H1 (cell line): ENCODE results near the gene RPRD2. TPM values are rescaled to one million over a fixed set of nuclear protein-coding genes. Genes with fewer than 3 reads are reported as not detected.

ENCODE experiments used
- CTCF ChIA-PET: fragments of 300-600 bp; sonication (Branson Sonifier 250); formaldehyde crosslinking; loops from one replicate; lab custom pipeline; 2021; ENCODE audit not compliant: partially characterized antibody; lab: Charles Lee
- POLR2A ChIA-PET: fragments of 300-600 bp; sonication (Branson Sonifier 250); formaldehyde crosslinking; loops from one replicate; lab custom pipeline; 2021; ENCODE audit warnings: inconsistent platforms; ENCODE audit not compliant: partially characterized antibody; lab: Charles Lee
- DNase-seq, 2 experiments: peaks; one replicate each; pipeline versions ENCODE4 v3.0.0 to v3.0.0-alpha.2; 2010 to 2022; ENCODE audit warnings: low spot score in 2 of 2, low read depth in 1 of 2, mixed read lengths in 1 of 2
- FAIRE-seq: peaks from 2 replicates; lab custom pipeline; 2011; peaks lifted over from hg19 to GRCh38; lab: Jason Lieb, UNC
- H2AFZ ChIP-seq: 2 replicates; pipeline ENCODE4 v1.8.1; 2012; ENCODE audit warnings: low read length, inconsistent platforms
- H2AK5ac ChIP-seq: 2 replicates; pipeline ENCODE4 v1.6.1; 2013; ENCODE audit warnings: low read depth, low read length
- H2BK120ac ChIP-seq: replicated peaks from 2 replicates; pipeline ENCODE3; 2013; ENCODE audit warnings: low read depth, low read length, inconsistent platforms
- H2BK12ac ChIP-seq: 2 replicates; pipeline ENCODE4 v1.6.1; 2013; ENCODE audit warnings: low read depth, low read length
- H2BK15ac ChIP-seq: 2 replicates; pipeline ENCODE4 v1.6.1; 2013; ENCODE audit warnings: low read length
- H2BK20ac ChIP-seq: 2 replicates; pipeline ENCODE4 v1.6.1; 2013; ENCODE audit warnings: low read length
- H2BK5ac ChIP-seq: 2 replicates; pipeline ENCODE4 v1.6.1; 2013; ENCODE audit warnings: low read depth, low read length
- H3K14ac ChIP-seq: 2 replicates; pipeline ENCODE4 v1.6.1; 2013; ENCODE audit warnings: inconsistent platforms; ENCODE audit not compliant: insufficient read length
- H3K18ac ChIP-seq: 2 replicates; pipeline ENCODE4 v1.6.1; 2013; ENCODE audit warnings: low read length; ENCODE audit errors: extremely low read depth
- H3K23ac ChIP-seq: 2 replicates; pipeline ENCODE4 v1.6.1; 2013; ENCODE audit warnings: inconsistent platforms; ENCODE audit not compliant: insufficient read length
- H3K23me2 ChIP-seq: 2 replicates; pipeline ENCODE4 v1.6.1; 2013; ENCODE audit warnings: low read depth, low read length
- H3K27ac ChIP-seq: 2 replicates; pipeline ENCODE4 v1.6.1; 2011; ENCODE audit warnings: low read depth, low read length, inconsistent platforms
- H3K27me3 ChIP-seq, 4 experiments: replicated peaks in 1 of 4; 1 replicate in 1 of 4; 2 replicates in 3 of 4; pipeline versions ENCODE4 v1.6.1 to v1.8.1; 2011 to 2013; ENCODE audit warnings: low read length in 3 of 4, mild to moderate bottlenecking in 3 of 4, inconsistent platforms in 2 of 4, mixed read lengths in 2 of 4, moderate library complexity in 1 of 4; ENCODE audit not compliant: control insufficient read depth in 3 of 4, insufficient read depth in 3 of 4; ENCODE audit errors: extremely low read depth in 1 of 4
- H3K36me3 ChIP-seq, 4 experiments: 2 replicates each; pipeline versions ENCODE4 v1.6.1 to v1.8.1; 2011 to 2013; ENCODE audit warnings: mild to moderate bottlenecking in 4 of 4, low read length in 3 of 4, moderate library complexity in 2 of 4, control low read depth in 1 of 4, inconsistent platforms in 1 of 4; ENCODE audit not compliant: insufficient read depth in 4 of 4, control insufficient read depth in 2 of 4
- H3K4ac ChIP-seq: replicated peaks from 2 replicates; pipeline ENCODE3; 2013; ENCODE audit warnings: low read length, low read depth, mixed read lengths, inconsistent platforms; ENCODE audit not compliant: insufficient read length
- H3K4me1 ChIP-seq, 4 experiments: replicated peaks in 1 of 4; 1 replicate in 1 of 4; 2 replicates in 3 of 4; pipeline versions ENCODE4 v1.6.1 to v1.8.1; 2011 to 2013; ENCODE audit warnings: low read length in 3 of 4, inconsistent platforms in 2 of 4, mixed read lengths in 1 of 4; ENCODE audit not compliant: insufficient read depth in 4 of 4, control insufficient read depth in 3 of 4
- H3K4me2 ChIP-seq, 2 experiments: 2 replicates each; pipeline versions ENCODE4 v1.6.1 to v1.8.1; 2011 to 2013; ENCODE audit warnings: low read depth in 2 of 2, low read length in 2 of 2, control low read depth in 1 of 2, inconsistent platforms in 1 of 2, mild to moderate bottlenecking in 1 of 2; ENCODE audit not compliant: insufficient read depth in 1 of 2
- H3K4me3 ChIP-seq, 4 experiments: fragments of 200-600, 300-600 bp in 1 of 4; sonication (generic), shearing (Covaris generic), sonication (Bioruptor Twin) in 1 of 4; 2 replicates each; pipeline versions ENCODE4 v1.5.1 to v1.8.1; 2011 to 2016; ENCODE audit warnings: low read length in 4 of 4, low read depth in 3 of 4, control low read depth in 2 of 4, inconsistent platforms in 2 of 4, mild to moderate bottlenecking in 2 of 4, mixed read lengths in 1 of 4, moderate library complexity in 1 of 4; ENCODE audit not compliant: insufficient read depth in 2 of 4; ENCODE audit errors: extremely low read depth in 1 of 4
- H3K56ac ChIP-seq: replicated peaks from 2 replicates; pipeline ENCODE3; 2013; ENCODE audit warnings: low read depth, mild to moderate bottlenecking, mixed read lengths, low read length, inconsistent platforms; ENCODE audit not compliant: insufficient read length
- H3K79me1 ChIP-seq: 2 replicates; pipeline ENCODE4 v1.6.1; 2013; ENCODE audit warnings: low read depth, low read length, control low read depth
- H3K79me2 ChIP-seq, 2 experiments: 2 replicates each; pipeline versions ENCODE4 v1.6.1 to v1.8.1; 2012 to 2013; ENCODE audit warnings: low read length in 2 of 2, mild to moderate bottlenecking in 2 of 2, inconsistent platforms in 1 of 2; ENCODE audit not compliant: insufficient read depth in 2 of 2, control insufficient read depth in 1 of 2
- H3K9ac ChIP-seq, 4 experiments: replicated peaks in 1 of 4; 1 replicate in 1 of 4; 2 replicates in 3 of 4; pipeline versions ENCODE4 v1.6.1 to v1.8.1; 2011 to 2013; ENCODE audit warnings: low read depth in 3 of 4, low read length in 3 of 4, control low read depth in 2 of 4, mild to moderate bottlenecking in 2 of 4, moderate library complexity in 2 of 4, inconsistent platforms in 1 of 4; ENCODE audit errors: extremely low read depth in 1 of 4
- H3K9me3 ChIP-seq, 2 experiments: 2 replicates each; pipeline versions ENCODE4 v1.6.1 to v1.8.1; 2012 to 2013; ENCODE audit warnings: mild to moderate bottlenecking in 2 of 2, moderate library complexity in 2 of 2, control low read depth in 1 of 2, inconsistent platforms in 1 of 2, low read depth in 1 of 2, low read length in 1 of 2, mixed read lengths in 1 of 2; ENCODE audit not compliant: insufficient read depth in 2 of 2
- H4K20me1 ChIP-seq, 2 experiments: replicated peaks in 1 of 2; 2 replicates each; pipeline versions ENCODE3 to v1.8.1; 2011 to 2013; ENCODE audit warnings: inconsistent platforms in 2 of 2, low read length in 2 of 2, mild to moderate bottlenecking in 1 of 2; ENCODE audit not compliant: insufficient read depth in 2 of 2, control insufficient read depth in 1 of 2
- H4K5ac ChIP-seq: 2 replicates; pipeline ENCODE4 v1.6.1; 2013; ENCODE audit warnings: low read length, low read depth, mixed read lengths, inconsistent platforms; ENCODE audit not compliant: insufficient read length
- H4K8ac ChIP-seq: 2 replicates; pipeline ENCODE4 v1.8.0; 2013; ENCODE audit warnings: mild to moderate bottlenecking, moderate library complexity, low read length, inconsistent platforms; ENCODE audit not compliant: insufficient read depth; ENCODE audit errors: extremely low read depth
- H4K91ac ChIP-seq: replicated peaks from 2 replicates; pipeline ENCODE3; 2013; ENCODE audit warnings: low read length, mixed read lengths, inconsistent platforms; ENCODE audit not compliant: insufficient read length
- ASH2L ChIP-seq: fragments of 200-600, 300-600 bp; sonication (generic); IDR thresholded peaks from one replicate; pipeline ENCODE4 v1.7.1; 2017; ENCODE audit warnings: low read length
- BACH1 ChIP-seq: IDR thresholded peaks from 2 replicates; pipeline ENCODE4 v1.6.1; 2012; ENCODE audit warnings: low read length, improper control_type of control experiment
- CBX8 ChIP-seq: fragments of 300-800, 300-1000 bp; sonication (generic); IDR thresholded peaks from 2 replicates; pipeline ENCODE4 v1.7.1; 2016; ENCODE audit warnings: low read depth, low read length, borderline replicate concordance
- CEBPB ChIP-seq: IDR thresholded peaks from 2 replicates; pipeline ENCODE4 v1.6.1; 2012; ENCODE audit warnings: low read depth, low read length
- CHD2 ChIP-seq: IDR thresholded peaks from 2 replicates; pipeline ENCODE4 v1.6.1; 2012; ENCODE audit warnings: low read length, improper control_type of control experiment
- CREB1 ChIP-seq: IDR thresholded peaks from 2 replicates; pipeline ENCODE4 v1.6.1; 2012; ENCODE audit warnings: inconsistent platforms
- EZH2 ChIP-seq: fragments of 200-600 bp; sonication (generic); IDR thresholded peaks from 2 replicates; pipeline ENCODE4 v1.7.1; 2012; ENCODE audit warnings: low read depth, mild to moderate bottlenecking, moderate library complexity, low read length, inconsistent platforms; ENCODE audit not compliant: severe bottlenecking
- FOSL1 ChIP-seq: IDR thresholded peaks from 2 replicates; pipeline ENCODE4 v1.6.1; 2011; ENCODE audit warnings: mild to moderate bottlenecking, low read depth, low read length, moderate library complexity; ENCODE audit not compliant: insufficient read depth
- HDAC6 ChIP-seq: IDR thresholded peaks from one replicate; pipeline ENCODE4 v1.7.1; 2012; ENCODE audit warnings: low read depth, mild to moderate bottlenecking, inconsistent platforms, low read length, moderate library complexity
- KDM5A ChIP-seq: fragments of 200-600 bp; IDR thresholded peaks from 2 replicates; pipeline ENCODE4 v1.7.1; 2012; ENCODE audit warnings: mild to moderate bottlenecking, low read length, inconsistent platforms, mixed read lengths
- POLR2AphosphoS5 ChIP-seq: IDR thresholded peaks from 2 replicates; pipeline ENCODE4 v1.6.1; 2011; ENCODE audit warnings: low read depth, low read length
- RBBP5 ChIP-seq: IDR thresholded peaks from 2 replicates; pipeline ENCODE4 v1.7.1; 2012; ENCODE audit warnings: low read depth, mild to moderate bottlenecking, inconsistent platforms, low read length, moderate library complexity, borderline replicate concordance
- SAP30 ChIP-seq: fragments of 300-600 bp; sonication (generic); IDR thresholded peaks from 2 replicates; pipeline ENCODE4 v1.7.1; 2012; ENCODE audit warnings: low read length, moderate library complexity, mild to moderate bottlenecking, inconsistent platforms; ENCODE audit not compliant: insufficient read depth, insufficient replicate concordance
- WGBS, 2 experiments: shearing (Covaris generic) in 1 of 2; methylation state at CpG; one replicate each; pipeline versions ENCODE4 v1.1.6 to v1.1.7; 2013 to 2015; ENCODE audit warnings: low lambda C conversion rate in 2 of 2, mixed read lengths in 2 of 2, inconsistent platforms in 1 of 2, low coverage in 1 of 2, missing lambda C conversion rate in 1 of 2; ENCODE audit not compliant: insufficient replicate concordance in 2 of 2, insufficient coverage in 1 of 2, insufficient read length in 1 of 2; ENCODE audit errors: extremely low coverage in 1 of 2, missing lambda C conversion rate in 1 of 2; 5-methylcytosine and 5-hydroxymethylcytosine counted together
- polyA plus RNA-seq, 7 experiments: library from polyadenylated mRNA; depleted of rRNA in 3 of 7; stranded (reverse) in 5 of 7; unstranded in 2 of 7; fragments of >200 nt in 5 of 7; fragments of 200-250 nt in 2 of 7; gene quantifications; 1 replicate in 5 of 7; 2 replicates in 1 of 7; 4 replicates in 1 of 7; pipeline versions ENCODE4 v1.2.1 to v1.2.3, GENCODE V29; 2011 to 2013; ENCODE audit warnings: missing spikeins in 2 of 7, mixed read lengths in 2 of 7
- total RNA-seq: library from RNA; stranded (reverse); fragmentation: NEBNext Ultra II Directional; extraction: Animal tissue kit (Norgen Biotek cat#: 25700); gene quantifications from 2 replicates; pipeline ENCODE4 v1.2.1, GENCODE V29; 2021
- TF ChIP-seq, protein P1 (sequence below): IDR thresholded peaks from 2 replicates; pipeline ENCODE4 v1.6.1; 2011; ENCODE audit warnings: low read length, improper control_type of control experiment

RPRD2 gene
- total and polyA plus RNA-seq, 2 of the 8 experiments (the other 6 are each of a cell fraction or from before 2014, with no cell fraction given), result 14.4 to 32.4 TPM

- H2BK20ac ChIP-seq, result no peak overlapping the region
- no peak overlapping the region for H3K4me3 ChIP-seq
- no peak overlapping the region for H3K56ac ChIP-seq
- H3K23ac ChIP-seq, result no peak overlapping the region
- no peak overlapping the region for H4K91ac ChIP-seq
- H3K4me1 ChIP-seq, result no peaks in the 10 kb centered on the region
- no peak overlapping the region for H2AK5ac ChIP-seq
- no peak overlapping the region for H2BK5ac ChIP-seq
- no peak overlapping the region for H2BK12ac ChIP-seq
- no peak overlapping the region for H4K8ac ChIP-seq
- no peak overlapping the region for H2AFZ ChIP-seq
- peaks cover 1% of the 10 kb centered on the region; the same call in 1 of the 2 replicates for H3K79me1 ChIP-seq
- DNase-seq, result no peak
- FAIRE-seq, result no peak
- no peak overlapping the region for H3K14ac ChIP-seq
- H3K9me3 ChIP-seq, result no peaks in the 10 kb centered on the region
- H3K27ac ChIP-seq, result no peak overlapping the region
- H2BK120ac ChIP-seq, result no peak overlapping the region
- H3K4me2 ChIP-seq, result no peak overlapping the region
- H3K4ac ChIP-seq, result no peak overlapping the region
- peaks cover 0 to 93% of the 10 kb centered on the region in 2 experiments; a peak in 3 of 4 replicates for H3K79me2 ChIP-seq
- peaks cover 2% of the 10 kb centered on the region in 2 experiments for H4K20me1 ChIP-seq
- H3K23me2 ChIP-seq, result no peaks in the 10 kb centered on the region
- POLR2A ChIA-PET, result interaction anchor here (1.1 kb wide), 1 partner anchor 18 kb away, joined by 5 read pairs; no protein-coding TSS in a partner anchor
- H3K18ac ChIP-seq, result no peak overlapping the region
- no peaks in the 10 kb centered on the region for H3K36me3 ChIP-seq
- CTCF ChIA-PET, result interaction anchor here (0.5 to 1.5 kb wide), 3 partner anchors 10 to 18 kb away, joined by 3 to 5 read pairs (median 3); no protein-coding TSS in a partner anchor
- no peak overlapping the region for H4K5ac ChIP-seq
- H3K9ac ChIP-seq, result no peak overlapping the region
- H2BK15ac ChIP-seq, result no peak overlapping the region
- no peaks in the 10 kb centered on the region for H3K27me3 ChIP-seq
- 77% methylated on average over 4 of the region's 4 CpGs; no CpG with 5 or more reads in 1 of the 2 experiments for WGBS, 2 experiments
- no peak for TF ChIP-seq CREB1
- no peak for TF ChIP-seq BACH1
- no peak for TF ChIP-seq HDAC6
- no peak for TF ChIP-seq FOSL1
- no peak for TF ChIP-seq CEBPB
- no peak for TF ChIP-seq SAP30
- TF ChIP-seq RBBP5, result no peak
- TF ChIP-seq POLR2AphosphoS5, result no peak
- no peak for TF ChIP-seq CBX8
- TF ChIP-seq ASH2L, result no peak
- no peak for TF ChIP-seq KDM5A
- TF ChIP-seq, protein P1, sequence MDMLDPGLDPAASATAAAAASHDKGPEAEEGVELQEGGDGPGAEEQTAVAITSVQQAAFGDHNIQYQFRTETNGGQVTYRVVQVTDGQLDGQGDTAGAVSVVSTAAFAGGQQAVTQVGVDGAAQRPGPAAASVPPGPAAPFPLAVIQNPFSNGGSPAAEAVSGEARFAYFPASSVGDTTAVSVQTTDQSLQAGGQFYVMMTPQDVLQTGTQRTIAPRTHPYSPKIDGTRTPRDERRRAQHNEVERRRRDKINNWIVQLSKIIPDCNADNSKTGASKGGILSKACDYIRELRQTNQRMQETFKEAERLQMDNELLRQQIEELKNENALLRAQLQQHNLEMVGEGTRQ, result no peak
- no peak for TF ChIP-seq EZH2
- TF ChIP-seq CHD2, result no peak
Observed at GRCh38 chr1:150389650-150390049, 25.7 kb downstream of the RPRD2 start.
